ENCODE measurements around the gene ECE1.
"Not testable (repeated sequence)": the region's sequence is repeated elsewhere in the genome, so short reads cannot be mapped to it uniquely, and the experiment has no call there.

The ECE1 gene

DNA sequence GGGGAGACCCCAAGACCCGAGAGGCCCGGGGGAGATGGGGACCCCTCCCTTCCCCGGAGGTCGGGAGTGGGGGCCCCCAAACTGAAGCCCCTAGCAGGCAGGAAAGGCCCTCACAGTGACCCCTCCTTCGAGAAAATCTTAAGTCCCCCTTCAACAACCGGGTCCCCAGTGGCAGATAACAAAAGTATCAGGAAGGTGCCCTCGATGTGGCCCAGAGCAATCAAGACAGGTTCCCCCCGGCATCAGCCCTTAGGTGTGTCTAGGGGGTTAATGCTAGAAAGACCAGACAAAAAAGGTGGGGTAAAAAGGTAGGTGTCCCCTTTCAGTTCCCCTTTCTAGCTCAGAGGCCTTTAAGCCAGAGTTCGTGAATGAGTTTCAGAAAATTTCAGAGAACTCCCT lies 282 bp upstream of the ECE1 start:
- DNase-seq: peak; percentile 15

GRCh38 chr1:21289127-21289526 lies 1.1 kb downstream of the ECE1 start:
- DNase-seq: no peak

- DNase-seq: no peak
These were observed 2.3 kb downstream of the ECE1 start for GRCh38 chr1:21287905-21288514.

DNA sequence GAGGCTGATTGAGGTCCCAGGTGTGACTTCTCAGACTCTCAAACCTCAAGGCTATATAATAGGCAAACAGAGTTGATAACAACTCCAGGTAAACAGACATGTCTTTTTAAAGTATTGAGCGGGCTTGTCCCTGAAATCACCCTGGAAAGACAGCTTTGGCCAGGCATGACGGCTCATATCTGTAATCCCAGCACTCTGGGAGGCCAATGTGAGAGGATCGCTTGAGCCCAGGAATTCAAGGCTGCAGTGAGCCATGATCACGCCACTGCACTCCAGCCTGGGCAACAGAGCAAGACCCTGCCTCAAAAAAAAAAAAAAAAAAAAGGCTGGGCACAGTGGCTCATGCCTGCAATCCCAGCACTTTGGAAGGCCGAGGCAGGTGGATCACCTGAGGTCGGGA lies 4.9 kb downstream of the ECE1 start:
- DNase-seq: not testable (repeated sequence)

DNA sequence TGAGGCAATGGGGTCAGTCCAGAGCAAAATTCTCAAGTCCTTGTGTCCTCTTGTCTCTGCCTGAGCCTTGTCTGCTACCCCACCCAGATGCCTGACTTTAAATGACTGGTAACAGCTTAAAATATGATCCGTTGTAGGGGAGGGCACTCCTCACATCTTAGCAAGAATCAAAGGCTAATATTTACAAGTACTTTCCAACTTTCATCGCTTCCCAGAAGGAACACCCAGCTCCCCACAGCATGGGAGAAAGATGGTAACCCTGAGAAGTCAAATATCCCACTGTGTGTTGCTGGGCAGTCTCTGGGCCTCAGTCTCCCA lies 5.2 kb downstream of the ECE1 start:
- DNase-seq: no peak

DNA sequence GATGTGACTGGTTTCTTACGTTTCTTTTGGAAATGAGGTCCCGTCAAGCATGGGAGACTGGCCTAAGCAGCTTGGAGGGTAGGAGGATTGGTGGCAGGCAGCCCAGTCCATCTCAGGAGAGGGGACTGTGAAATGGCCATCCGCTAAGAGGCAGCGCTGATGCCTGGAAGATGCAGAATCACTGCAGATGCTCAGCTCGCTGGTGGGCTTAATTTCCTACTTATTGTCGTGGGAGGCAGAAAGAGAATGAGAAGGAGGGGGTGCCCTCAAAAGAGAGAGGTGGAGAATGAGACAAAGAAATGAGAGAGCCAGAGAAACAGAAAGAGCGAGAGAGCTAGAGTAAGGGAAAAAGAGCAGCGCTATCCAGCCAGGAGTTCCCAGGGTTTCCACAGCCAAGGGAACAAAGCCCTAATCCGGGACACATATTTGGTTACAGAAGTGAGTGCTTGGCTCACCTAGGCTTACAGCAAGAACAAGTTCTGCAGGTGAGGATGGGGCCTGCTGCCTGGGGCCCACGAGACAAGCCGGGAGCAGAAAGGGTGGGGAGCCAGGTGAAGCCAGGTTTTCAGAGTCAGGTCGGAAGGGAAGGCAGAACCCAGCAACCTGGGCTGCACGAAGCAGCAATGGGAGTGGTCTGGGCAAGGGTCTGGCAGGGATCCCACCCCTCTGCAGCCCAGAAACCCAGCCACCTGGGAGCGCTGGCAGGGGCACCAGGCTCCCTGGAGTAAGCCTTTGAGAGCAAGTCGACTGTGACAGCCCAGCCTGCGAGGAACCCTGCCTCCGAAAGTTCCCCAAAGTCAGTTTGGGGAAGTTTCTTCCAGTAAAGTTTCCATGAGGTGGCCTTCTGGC lies 5.8 kb downstream of the ECE1 start:
- DNase-seq: no peak

GRCh38 chr1:21283524-21283923 lies 6.7 kb downstream of the ECE1 start:
- DNase-seq: no peak

DNA sequence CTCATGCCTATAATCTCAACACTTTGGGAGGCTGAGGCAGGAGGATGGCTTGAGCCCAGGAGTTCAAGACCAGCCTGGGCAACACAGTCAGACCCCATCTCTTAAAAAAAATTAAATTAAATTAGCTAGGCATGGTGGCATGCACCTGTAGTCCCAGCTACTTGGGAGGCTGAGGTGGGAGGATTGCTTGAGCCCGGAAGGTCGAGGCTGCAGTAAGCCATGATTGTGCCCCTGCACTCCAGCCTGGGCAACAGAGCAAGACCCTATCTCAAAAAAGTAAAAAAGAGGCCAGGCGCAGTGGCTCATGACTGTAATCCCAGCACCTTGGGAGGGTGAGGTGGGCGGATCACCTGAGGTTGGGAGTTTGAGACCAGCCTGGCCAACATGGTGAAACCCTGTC lies 8.2 kb downstream of the ECE1 start:
- not testable (repeated sequence) for DNase-seq

- no peak for DNase-seq
These were observed 9.8 kb downstream of the ECE1 start for GRCh38 chr1:21280482-21280881.

DNA sequence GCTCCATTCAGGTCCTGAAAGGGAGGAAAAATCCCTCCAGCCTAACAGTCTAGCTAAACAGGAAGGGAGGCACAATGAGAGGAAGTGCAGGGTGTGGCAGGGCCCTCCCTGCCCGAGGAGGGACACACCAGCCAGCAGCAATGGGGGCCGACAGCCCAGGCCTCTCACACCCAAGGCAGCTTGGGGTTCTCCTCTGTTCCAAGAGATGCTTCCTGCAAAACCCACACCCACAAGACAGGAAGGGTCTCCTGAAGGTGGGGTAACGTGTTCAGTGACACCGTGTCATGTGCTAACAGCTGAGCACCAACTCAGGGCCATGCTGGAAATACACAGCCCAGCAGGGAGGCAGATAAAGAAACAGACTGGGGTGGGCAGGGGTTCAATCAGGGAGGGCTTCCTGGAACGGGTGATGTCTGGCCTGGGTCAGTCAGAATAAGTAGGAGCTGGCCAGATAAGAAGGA lies 10.2 kb downstream of the ECE1 start:
- DNase-seq: peak; percentile 23

DNA sequence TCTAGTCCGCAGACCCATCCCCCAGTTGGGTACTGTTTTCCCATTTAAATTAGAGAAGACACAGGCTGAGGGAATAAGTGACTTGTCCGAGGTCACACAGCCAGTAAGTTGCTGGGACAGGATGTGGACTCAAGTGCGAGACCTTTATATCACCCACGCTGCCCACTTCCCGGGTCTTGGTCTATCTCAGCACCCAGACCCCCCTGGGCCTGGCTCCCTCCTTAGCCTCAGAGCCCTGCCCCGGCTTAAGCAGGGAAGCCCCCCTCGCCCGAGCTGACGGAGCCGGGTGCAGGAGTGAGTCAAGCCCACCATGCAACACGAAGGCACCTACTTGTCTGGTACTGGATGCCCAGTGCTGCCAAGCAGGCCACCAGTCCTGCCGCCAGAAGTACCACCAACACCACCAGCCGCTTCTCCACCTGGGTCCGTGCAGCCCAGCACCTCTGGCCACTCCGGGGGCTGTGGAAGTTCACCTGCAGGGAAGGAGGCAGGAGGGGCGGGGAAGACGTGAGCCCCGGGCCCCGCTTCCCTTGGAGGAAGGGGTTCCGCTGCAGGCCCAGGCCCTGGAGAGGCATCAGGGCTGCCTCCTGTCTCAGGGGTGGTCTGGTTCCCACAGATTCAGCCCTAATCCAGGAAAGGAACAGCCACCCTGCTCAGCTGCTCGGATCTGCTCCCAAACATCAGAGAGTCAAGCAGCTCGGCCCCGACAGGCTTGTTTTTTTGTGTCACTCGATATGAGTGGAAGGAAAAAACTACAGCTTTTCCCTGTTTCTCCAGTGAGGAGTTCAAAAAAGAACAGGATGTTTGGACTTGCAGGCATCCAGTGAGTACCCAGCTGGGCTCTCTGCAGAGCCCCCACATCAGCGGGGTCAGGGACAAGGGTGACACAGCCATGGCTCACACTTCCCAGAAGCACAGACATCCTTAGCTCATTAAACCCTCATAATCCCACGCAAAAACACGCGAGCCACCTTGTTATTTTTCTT lies 11.1 kb downstream of the ECE1 start:
- no peak for DNase-seq

DNA sequence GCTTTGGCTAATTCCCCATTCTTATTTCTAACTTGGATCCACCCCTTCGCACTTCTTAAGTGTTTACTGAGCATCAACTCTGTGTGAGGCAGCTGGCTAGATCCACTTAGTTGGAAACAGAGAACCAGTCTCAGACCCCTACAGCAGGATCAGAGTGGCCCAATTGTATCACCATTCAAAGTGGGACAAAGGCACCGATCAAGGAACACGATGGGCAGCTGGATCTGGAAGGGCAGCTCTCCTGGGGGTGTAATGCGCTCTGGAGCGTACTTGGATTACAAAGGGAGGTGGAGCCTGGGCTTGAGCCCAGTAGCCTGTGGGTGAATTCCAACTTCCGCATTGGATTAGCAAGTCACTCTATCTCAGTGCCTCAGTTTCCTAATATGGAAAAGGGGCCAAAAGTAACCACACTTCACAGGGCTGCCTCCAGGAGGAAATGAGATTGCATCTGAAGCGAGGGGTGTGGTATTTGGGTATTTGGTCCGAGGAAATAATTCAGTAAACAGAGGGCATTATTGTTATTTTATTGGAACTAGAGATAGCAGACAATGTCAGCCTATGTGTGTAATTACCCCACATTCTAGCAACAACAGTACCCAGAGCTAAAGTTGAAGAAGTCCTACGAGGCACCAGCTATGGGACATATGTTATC lies 11.9 kb downstream of the ECE1 start:
- DNase-seq: no peak

- DNase-seq: no peak
These were observed 13.1 kb downstream of the ECE1 start for GRCh38 chr1:21277180-21277579.

DNA sequence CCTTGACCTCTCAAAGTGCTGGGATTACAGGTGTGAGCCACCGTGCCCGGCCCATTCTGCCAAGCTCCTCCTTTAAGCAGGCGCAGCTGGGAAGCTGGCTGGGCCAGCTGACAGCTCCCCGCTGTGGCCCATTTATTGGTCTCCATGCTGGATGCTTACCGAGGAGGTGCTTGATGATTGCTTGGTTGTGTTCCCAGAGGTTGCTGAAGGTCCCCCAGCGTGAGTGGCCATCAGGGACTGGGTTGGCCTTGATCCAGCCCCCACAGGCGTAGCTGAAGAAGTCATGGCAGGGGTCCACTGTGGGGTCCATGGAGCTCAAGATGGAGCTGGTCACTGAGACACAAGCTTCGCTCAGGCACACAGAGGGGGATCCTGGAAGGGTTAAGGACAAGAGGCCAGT lies 17.7 kb downstream of the ECE1 start:
- DNase-seq: no peak

GRCh38 chr1:21271550-21271949 lies 18.7 kb downstream of the ECE1 start:
- DNase-seq: no peak

GRCh38 chr1:21270086-21270689 lies 20.1 kb downstream of the ECE1 start:
- peak; percentile 90 for DNase-seq

- no peak for DNase-seq
These were observed 20.7 kb downstream of the ECE1 start for GRCh38 chr1:21269461-21270085.

DNA sequence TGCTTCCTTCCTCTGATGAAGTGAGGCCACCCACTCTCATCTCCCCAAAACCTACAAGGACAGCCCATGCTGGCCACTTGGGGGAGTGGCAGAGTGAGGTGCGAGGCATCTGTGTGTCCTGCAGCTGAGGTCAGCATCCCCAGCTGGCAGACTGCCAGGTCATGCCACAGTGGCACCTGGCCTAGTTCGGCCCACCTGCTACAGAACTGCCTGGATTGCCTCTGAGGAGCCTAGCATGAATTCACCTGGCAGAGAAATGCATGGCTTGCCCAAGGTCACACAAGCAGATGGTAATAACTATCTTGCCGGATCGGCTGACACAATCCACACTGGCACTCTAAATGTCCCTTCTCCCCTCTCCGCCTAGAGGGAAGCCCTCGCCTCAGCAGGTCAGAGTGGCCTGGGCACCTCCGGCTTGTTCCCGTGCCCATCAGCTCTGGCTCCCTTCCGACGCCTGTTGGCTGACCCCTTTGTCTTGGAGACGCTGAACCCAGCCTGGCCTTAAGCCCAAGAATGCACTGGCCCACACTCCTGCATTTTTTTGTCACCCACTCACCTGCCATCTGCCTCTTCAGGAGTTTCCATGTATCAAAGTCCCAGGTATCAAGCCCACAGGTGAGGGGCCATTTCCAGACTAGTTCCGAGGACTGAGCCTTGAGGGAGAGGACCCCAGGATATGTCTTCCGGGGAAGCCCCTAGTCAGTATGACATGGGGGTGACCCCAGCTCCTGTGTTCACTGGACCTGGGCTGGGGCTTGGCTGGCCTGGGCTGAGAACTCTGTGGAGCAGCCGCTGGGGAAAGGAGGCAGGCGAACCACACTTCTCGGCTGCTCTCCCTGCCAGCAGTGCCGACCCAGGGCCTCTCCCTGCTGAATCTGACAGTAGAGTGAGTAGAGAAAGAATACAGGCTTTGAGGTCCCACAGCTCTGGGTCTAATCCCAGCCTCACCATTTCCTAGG lies 21.7 kb downstream of the ECE1 start:
- DNase-seq: no peak

DNA sequence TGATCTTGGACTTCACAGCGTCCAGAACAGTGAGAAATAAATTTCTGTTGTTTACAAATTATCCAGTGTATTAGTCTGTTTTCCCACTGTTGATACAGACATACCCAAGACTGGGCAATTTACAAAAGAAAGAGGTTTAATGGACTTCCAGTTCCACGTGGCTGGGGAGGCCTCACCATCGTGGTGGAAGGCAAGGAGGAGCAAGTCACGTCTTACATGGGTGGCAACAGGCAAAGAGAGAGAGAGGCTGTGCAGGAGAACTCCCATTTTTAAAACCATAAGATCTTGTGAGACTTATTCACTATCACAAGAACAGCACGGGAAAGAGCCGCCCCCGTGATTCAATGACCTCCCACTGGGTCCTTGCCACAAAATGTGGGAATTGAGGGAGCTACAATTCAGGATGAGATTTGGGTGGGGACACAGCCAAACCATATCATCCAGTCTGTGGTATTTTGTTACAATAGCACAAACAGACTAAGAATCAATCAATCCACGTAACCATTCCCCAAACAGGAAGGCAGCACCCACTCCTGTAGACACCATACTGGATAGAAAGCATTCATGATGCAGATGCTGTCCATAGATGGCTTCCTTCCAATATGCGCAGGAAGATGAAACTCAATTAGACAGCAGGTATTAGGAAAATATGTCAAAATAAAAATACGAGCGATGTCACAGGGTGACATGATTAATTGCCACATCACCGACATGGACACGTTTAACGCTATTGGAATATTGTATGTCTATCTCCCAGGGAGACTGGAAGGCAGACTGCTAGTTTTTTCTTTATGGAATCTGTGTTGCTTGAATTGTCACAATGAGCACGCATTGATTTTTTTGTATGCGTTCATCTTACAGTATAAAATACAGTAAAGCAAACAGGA lies 22.8 kb downstream of the ECE1 start:
- no peak for DNase-seq

Data from activated CD4-positive, alpha-beta T cell treated with anti-CD3 and anti-CD28 coated beads, Interleukin-2, Interleukin-6, amounts not matched to agents 100 ng/mL and 50 ng/mL, durations not matched to agents 16 hours and 8 hours (primary cell).